Measurements from ENCODE around the gene NAT9.

GRCh38 chr17:74810699-74811485 lies 34.7 kb upstream of the NAT9 start:
- TF ChIP-seq ZNF70 (CRISPR knock-in tag; IDR thresholded peaks at IDR 0.05) (no peak), BACH2 (CRISPR knock-in tag; IDR thresholded peaks at IDR 0.05; ENCODE audit: borderline replicate concordance) (no peak), ZC3H10 (CRISPR knock-in tag; IDR thresholded peaks at IDR 0.05) (no peak), CSDC2 (CRISPR knock-in tag; IDR thresholded peaks at IDR 0.05) (no peak), PATZ1 (CRISPR knock-in tag; IDR thresholded peaks at IDR 0.05; ENCODE audit: borderline replicate concordance) (no peak), PPARA (CRISPR knock-in tag; IDR thresholded peaks at IDR 0.05; ENCODE audit: borderline replicate concordance) (no peak), SNAI2 (CRISPR knock-in tag; IDR thresholded peaks at IDR 0.05) (no peak), RARB (CRISPR knock-in tag; IDR thresholded peaks at IDR 0.05) (no peak), CREB5 (CRISPR knock-in tag; IDR thresholded peaks at IDR 0.05; ENCODE audit: low read depth) (no peak)
